GM18517 (cell line): Measurements from ENCODE around the gene IQCK.

Source experiments
- ATAC-seq: cut with Tn5 transposase; IDR thresholded peaks from one replicate; pipeline ENCODE4 v1.9.1; 2021; ENCODE audit warnings: mild to moderate bottlenecking, moderate library complexity; ENCODE audit not compliant: unreplicated experiment

The IQCK gene

DNA sequence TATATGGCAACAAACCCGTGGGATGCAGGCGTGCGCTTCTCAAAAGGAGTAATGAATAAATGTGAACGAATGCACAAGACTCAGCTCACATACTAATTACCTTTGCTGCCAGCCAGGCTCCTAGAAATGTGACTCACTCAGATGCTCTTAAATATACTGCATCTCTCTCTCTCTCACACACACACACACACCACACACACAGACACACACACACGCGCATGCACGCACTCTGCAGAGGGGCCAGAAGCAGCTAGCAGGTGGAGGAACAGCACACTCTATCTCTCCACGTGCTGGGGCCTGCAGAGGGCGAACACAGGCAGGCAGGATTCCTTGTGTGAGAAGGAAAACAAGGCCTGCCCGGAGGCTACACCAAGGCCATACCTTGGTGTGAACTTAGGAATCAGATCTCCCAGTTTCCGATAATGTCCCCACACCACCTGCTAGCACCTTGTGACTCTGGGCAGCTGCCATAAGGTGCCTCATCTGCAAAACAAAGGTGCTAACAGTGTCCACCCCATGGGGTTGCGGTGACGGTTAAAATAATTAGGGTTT, 161.2 kb downstream of the IQCK start:
- ATAC-seq, result no peak

DNA sequence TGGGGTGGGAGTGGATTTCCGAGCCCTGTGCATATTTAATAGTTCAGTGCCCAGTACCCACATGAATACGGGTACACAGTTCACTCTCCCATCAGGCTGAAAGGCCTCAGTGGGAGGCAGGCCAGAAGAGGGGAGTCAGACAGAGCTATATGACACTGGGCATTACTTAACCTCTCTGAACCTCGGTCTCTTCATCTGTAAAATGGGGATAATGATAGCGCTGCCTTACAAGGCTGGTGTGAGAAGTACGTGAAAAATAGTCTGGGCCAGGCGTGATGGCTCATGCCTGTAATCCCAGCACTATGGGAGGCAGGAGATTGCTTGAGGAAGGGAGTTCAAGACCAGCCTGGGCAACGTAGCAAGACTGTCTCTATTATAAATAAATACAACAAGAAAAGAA, 163.0 kb downstream of the IQCK start:
- no peak for ATAC-seq

DNA sequence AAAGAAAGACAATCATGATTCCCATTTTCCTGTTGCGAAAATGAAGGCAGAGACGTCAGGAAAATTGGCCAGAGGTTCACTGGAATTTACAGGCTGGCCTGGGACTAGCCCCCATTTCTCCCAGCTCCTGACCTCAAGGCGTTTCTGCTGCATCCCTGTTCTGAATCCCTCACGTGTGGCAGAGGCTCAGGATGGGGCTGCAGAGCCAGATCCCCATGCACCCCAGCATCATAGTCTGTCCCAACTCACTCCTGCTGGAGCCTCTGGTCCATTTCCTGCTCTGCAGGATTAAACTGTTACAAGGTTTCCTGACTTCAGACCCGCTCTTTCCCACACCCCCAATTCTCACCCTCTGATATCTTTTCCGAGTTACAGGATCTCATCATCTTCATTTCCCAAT, 163.7 kb downstream of the IQCK start:
- no peak for ATAC-seq

DNA sequence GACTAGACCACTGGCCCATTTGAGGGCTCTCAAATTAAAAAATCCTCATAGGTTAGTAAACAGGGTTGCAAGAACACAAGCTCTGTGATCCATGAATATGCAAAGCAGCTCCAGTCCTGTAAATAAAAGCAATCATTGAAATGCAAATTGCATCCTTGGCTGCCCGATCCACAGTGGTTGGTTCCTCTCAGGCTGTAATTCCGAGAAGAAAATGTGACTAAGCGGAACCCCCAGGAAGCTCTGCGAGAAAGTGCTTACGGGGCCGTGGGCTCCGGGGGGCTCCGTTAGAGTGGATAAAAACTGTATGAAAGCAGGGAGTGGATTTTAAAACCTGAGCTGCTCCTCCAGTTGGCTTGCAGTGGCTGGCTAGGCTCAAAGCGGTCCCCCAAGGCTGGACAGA, 164.1 kb downstream of the IQCK start:
- ATAC-seq, result no peak

DNA sequence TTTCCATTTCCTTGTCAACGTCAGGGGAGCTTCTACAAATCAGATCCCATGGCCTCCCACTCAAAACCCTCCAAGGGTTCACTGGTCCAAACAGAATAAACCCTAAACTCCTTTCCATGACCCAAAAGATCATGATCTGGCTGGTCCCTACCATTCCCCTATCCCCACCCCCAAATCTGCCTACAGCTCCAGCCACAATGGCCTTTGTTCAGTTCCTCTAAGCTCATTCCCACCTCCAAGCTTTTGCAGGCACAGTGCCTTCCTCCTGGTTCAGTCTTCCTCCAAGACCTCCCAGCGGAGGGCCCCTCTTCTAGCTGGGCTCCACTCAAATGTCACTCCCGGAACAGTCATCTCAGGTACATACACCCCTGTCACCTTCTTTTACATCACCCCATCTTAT, 164.6 kb downstream of the IQCK start:
- no peak for ATAC-seq

DNA sequence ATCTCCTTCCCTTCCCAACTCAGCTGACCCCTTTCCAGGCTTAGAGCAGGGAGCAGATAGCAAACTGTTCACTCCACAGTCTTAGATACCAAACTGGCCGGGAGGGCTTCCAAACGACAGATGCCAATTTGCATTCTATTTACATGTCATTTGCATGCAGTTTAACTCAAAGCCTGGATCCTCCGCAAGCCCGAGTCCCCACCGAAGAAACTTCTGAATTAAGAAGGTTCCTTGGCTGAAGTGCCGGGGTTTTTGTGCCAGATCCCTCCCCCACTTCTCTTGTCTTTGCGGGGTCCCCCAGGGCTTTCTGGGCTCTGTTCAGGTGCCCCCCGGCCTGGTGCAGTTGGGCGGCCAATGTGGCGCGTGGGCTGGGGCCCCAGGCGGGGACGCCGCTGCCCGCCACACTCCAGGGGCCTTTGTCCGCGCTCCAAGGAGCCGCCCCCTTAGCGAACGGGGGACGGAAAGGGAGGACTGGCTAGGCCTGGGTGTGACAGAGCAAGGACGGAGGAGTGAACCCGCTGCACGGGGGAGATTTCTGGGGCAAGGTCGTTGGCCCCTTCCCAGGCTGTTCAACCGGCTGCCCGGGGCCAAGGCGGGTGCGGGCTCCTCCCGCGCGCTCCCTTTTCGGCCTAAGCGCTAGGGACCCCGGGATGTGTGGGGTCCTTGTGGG, 165.4 kb downstream of the IQCK start:
- no peak for ATAC-seq

DNA sequence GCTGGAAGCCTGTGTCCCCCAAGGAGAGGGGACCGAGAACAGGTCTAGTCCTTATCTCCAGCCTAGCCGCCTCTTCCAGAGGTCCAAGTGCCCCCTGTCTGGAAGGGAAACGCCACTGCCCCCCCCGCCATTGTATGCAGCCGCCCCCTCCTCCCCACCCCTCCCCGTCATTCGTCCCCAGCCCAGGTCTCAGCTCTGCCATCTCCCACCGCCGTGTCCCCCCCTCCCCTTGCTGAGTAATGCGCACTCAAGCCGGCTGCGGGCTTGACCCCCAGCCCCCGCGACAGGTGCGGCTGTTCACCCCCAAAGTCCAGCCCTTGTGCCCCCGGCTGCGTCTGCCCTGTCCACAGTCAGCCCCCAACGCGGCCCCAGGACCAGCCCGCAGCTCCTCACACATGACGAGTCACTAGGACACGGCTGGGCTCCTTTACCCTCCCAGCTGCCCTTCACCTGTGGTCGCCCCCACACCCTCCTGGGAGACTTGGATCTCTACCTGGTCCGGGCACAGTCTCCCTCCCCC, 166.0 kb downstream of the IQCK start:
- ATAC-seq, result no peak

DNA sequence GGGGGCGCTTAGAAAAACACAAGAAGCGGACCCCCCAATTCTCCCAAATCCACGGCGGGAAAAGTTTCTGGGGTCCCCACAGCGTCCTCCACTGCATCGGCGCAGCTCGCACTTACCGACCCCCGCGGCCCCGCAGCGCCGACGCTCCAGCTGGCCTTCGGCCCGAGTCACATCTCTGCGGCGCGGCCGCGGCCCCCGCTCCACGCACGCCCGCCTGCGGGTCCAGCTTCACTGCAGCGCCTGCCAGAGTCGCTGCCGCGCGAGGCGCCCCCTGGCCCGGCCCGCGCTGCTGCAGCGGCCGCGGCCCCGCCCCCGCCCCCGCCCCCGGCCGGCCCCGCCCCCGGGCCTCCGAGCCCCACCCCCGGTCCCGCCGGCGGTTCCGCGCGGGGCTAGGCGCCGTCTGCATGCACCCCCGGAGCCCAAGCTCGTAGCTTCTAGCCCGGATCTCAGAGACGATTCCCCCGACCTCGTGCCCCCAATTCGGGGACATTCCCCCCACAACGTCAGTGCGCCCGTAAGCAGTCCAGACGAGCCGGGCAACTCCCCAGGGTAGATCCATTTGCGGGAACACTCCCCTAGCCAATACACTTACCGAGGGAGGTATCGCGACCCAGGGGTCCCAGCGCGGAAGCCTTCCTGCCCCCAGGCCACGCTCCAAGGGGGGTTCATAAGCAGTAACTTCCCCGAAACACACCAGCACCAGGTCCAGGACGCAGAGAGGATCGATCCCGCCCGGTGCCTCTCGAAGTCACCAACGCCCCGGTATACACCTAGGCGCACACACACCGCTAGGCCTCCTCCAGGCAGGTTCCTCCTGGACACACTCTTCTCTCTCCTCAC, 166.8 kb downstream of the IQCK start, which contains the start of gene GPRC5B:
Gene GPRC5B, minus strand, starts transcription at position 238 of the 840 bp plus-strand sequence. CDS start 12,003 bp downstream, outside the sequence.
- ATAC-seq, result no peak

DNA sequence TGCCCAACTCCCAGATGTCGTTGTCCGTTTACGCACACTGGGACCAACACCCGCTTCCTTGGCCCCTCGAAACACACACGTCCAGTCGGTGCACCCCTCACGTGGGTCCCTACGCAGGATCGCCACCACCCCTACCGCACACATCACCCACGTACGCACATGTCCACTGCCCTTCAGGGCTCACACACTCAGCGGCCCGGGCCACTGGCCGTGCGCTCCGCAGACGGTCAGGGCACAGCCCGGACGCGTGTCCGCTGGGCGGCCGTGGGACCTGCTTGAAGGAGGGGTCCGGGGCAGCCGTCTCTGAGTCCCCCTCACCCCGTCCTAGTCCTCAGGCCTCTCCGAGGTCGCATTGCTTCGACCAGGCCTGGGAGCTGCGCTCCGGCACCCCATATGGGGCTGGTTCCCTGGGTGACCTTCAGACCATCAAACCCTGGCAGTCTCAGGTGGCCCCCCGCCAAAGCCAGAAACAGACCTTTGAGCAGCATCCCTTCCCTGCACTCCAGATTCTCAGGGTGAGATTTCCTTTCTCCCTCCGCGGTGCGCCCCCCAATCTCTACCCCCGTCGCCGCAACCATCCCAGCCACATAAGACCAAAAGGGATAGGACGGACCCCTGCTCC, 167.5 kb downstream of the IQCK start:
- no peak for ATAC-seq

DNA sequence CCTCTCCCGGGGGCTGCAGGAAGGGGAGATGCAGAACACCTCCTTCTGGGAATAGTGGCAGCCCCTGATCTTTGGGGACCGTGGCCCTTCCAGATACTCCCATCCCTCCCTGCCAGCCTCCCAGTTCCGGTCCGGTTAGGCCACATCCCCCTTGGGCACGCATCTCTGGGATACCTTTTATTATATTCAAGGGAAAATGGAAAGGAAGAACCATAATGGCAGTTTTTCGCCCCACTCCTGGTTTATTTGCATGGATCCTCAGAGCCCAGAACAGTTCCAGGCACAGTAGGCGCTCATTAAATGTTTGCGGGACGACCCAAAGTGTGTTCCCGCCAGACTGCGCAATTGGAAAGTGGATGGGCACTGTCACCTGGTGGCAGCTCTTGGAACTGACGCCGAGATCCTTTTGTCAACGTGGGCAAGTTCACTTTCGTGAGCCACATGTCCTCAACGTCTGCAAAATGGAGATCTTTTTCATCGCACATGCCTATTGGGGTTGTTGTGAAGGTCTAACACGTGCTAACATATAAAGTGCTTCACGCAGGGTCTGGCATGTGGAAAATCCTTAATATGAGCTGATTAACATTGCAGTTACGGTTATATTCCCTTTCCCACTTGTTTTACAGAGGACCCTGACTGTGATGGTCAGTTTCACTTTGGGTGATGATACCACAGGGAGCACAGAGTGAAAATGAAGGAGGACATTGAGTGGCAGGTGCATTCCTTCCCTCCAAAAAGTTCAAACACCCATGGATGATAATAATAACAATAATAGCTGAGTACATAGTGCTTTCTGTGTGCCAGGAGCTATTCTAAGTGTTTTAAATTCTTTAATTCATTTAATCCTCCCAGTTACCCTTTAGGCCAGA, 168.2 kb downstream of the IQCK start:
- ATAC-seq, result peak; percentile 59

DNA sequence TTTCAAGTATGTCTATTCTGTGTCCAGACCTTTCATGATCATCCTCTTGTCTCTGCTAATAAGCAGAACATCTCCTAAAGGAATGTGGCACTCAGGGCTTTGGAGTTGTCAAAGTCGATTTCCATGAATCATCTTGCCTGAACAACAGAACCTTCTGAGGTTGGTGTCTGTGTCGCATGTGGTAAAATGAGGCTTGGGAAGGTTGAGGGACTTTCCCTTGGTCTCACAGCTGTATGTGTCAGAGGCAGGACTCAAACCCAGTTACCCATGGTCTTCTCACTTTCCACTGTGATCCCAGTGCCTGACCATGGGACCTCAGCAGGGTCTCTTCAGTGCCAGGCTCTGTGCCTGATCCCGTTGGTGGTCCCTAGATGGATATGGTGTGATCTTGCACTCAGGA, 170.8 kb downstream of the IQCK start:
- ATAC-seq, result no peak

DNA sequence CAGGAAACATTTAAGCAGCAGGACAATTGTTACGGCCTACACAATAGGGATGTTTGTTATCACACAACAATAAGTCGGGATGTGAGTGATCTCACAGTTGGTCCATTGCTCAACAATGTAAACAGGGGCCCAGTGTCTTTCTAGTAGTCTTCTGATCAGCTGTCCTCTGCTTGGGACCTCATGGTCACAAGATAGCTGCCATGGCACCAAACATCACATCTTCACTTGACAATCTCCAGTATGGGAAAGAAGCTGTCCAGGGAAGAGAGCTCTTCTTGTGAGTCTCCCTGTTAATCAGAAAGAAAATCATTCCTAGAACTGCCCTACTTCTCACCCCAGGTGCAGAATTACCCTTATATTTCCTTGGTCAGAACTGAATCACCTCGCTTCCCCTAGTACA, 172.8 kb downstream of the IQCK start:
- no peak for ATAC-seq

DNA sequence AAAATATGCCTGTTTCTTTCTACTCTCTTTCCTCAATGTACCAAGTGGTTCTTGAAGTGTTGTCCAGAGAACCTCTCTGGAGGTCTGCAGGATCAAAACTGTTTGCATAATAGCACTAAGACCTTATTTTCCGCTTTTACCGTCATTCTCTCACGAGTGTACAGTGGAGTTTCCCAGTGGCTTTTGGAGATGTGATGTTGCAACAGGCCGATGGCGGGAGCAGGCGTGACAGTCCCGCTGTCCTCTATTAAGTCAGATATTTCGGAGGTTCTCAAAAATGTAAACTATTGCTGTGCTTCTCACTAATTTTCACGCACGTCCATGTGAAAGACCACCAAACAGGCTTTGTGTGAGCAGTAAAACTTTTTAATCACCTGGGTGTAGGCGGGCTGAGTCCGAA, 174.8 kb downstream of the IQCK start:
- no peak for ATAC-seq

DNA sequence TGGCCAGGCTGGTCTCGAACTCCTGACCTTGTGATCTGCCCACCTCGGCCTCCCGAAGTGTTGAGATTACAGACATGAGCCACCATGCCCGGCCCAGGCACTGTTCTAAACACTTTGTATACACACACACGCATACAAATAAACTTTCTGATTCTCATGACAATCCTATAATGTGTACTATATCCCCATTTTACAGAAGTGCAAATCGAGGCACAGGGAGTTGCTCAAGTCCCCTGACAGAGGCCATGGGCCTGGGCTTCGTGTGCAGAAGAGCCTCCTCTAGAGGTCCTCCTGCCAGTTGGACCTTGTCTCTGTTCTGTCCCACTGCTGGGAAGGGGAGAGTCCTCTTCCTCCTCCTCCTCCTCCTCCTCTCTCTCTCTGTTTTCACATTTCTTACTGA, 176.5 kb downstream of the IQCK start:
- no peak for ATAC-seq

DNA sequence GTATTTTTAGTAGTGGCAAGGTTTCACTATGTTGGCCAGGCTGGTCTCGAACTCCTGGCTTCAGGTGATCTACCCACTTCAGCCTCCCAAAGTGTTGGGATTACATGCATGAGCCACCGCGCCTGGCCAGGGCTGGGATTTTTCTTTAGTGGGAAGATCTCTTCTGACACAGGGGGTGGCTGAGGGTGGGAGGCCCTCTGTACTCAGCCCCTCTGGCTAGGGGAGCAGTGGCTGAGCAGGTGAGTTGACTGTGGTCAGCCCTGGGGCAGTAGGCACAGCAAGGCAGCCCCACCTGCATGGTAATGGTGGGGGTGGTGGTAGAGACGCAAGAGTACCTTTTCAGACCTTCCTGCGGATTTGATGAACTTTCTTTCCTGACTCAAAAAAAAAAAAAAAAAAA, 178.9 kb downstream of the IQCK start:
- ATAC-seq, result no peak

DNA sequence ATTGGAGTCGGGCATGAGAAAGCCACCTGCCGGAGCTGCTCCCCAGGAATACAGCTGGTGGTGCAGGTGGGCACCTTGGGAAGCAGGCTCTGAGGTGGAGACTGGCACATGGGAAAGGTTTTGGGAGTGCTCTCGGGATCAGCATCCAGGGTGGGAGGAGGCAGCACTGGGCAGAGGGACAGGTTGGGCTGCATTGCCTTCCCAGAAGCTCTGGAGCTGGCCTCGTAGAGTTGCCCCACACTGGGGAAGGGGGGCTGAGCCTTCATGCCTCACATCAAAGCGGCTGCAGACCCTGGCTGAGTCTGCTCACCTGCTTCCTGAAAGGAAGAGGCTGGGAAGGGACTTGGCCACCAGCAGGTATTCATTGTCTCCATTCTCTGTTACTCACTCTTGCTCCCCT, 180.1 kb downstream of the IQCK start:
- no peak for ATAC-seq

DNA sequence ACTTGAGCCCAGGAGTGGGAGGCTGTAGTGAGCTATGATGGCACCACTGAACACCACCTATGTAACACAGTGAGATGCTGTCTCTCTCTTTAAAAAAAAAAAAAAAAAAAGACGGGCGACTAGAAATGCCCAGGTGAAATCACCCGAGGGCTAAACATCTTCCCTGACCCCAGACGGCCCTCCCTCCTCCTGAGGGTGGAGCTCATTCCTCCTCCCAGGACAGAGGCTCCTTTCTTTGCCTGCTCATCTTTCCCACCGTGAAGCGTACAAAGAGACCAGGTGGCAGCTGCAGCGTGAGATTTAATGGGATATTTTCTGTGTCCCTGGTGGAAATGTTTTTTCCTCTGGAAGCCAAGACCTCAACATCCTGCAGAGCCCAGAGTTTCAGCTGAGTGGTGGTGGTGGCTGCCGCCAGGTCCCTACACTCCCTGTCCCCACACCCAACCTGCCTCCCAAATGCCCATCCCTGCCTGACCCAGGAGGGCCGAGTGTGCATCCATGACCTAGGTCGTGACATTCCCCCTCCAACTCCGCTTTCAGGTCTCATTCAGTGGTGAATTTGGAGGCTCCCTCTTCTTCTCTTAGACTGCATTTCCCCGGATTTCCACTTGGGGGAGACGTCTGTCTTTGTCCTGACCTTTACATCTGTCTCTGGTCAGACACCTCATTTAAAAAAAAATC, 181.0 kb downstream of the IQCK start:
- no peak for ATAC-seq

DNA sequence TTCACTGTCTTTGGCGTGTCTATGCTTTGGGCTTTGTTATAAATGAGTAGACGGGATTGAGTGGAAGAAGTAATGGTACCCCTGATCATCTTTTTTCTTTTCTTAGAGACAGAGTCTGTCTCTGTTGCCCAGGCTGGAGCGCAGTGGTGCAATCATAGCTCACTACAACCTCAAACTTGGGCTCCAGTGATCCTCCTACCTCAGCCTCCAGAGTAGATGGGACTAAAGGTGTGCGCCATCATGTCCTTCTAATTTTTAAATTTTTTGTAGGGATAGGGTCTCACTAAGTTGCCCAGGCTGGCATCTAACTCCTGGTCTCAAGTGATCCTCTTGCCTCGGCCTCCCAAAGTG, 181.5 kb downstream of the IQCK start:
- no peak for ATAC-seq

DNA sequence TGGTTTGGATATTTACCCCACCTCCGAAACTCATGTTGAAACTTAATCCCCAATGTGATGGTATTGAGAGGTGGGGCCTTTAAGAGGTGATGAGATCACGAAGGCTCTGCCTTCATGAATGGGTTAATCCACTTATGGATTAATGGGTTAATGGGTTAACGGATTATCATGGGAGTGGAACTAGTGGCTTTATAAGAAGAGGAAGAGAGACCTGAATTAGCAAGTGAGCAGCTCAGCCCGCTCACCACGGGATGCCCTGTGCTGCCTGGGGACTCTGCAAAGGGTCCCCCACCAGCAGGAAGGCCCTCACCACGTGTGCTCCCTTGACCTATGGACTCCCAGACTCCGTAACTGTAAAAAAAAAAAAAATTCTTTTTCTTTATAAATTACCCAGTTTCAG, 183.1 kb downstream of the IQCK start:
- no peak for ATAC-seq
